Panc1 (cell line): ENCODE results near the gene KRT6A. TPM values are rescaled to one million over a fixed set of nuclear protein-coding genes. Genes with fewer than 3 reads are reported as not detected.
"Not testable (repeated sequence)": the region's sequence is repeated elsewhere in the genome, so short reads cannot be mapped to it uniquely, and the experiment has no call there.

Experiments used
- ATAC-seq: fragments of 200-7000 bp; cut with Tn5 transposase; 2 replicates; pipeline ENCODE4 v1.9.1; 2020; ENCODE audit warnings: mild to moderate bottlenecking, moderate library complexity
- BruUV-seq: library from RNA; stranded (reverse); fragments of 400-500 nt; replicated peaks from 2 replicates; lab custom pipeline; 2021; lab: Mats Ljungman, UMichigan
- CTCF ChIA-PET: fragments of 300-600 bp; sonication (Branson Sonifier 250); formaldehyde crosslinking; loops from one replicate; lab custom pipeline; 2022; ENCODE audit warnings: antibody characterized with exemption; lab: Charles Lee
- POLR2A ChIA-PET: fragments of 300-600 bp; sonication (Branson Sonifier 250); formaldehyde crosslinking; loops from one replicate; lab custom pipeline; 2022; ENCODE audit warnings: antibody characterized with exemption; lab: Charles Lee
- DNase-seq: peaks from one replicate; pipeline ENCODE4 v3.0.0-alpha.2; 2010; ENCODE audit warnings: low read depth, low spot score
- H3K27ac ChIP-seq: 2 replicates; pipeline ENCODE4 v1.5.1; 2011; ENCODE audit warnings: mild to moderate bottlenecking, low read length, inconsistent platforms
- H3K27me3 ChIP-seq: fragments of 200-500 bp; sonication (Bioruptor generic); 2 replicates; pipeline ENCODE4 v1.6.0; 2014; ENCODE audit warnings: low read length, inconsistent platforms; ENCODE audit not compliant: control insufficient read depth, insufficient read depth
- H3K36me3 ChIP-seq: fragments of 200-500 bp; sonication (Bioruptor generic); 2 replicates; pipeline ENCODE4 v1.5.1; 2014; ENCODE audit warnings: inconsistent platforms, mild to moderate bottlenecking, low read length, moderate library complexity; ENCODE audit not compliant: control insufficient read depth, insufficient read depth
- H3K4me1 ChIP-seq: 2 replicates; pipeline ENCODE4 v1.5.1; 2011; ENCODE audit warnings: inconsistent platforms, mild to moderate bottlenecking, low read length, moderate library complexity; ENCODE audit not compliant: control insufficient read depth, insufficient read depth
- H3K4me3 ChIP-seq, 2 experiments: 2 replicates each; pipeline ENCODE4 v1.5.1; 2011 to 2012; ENCODE audit warnings: low read depth in 2 of 2, low read length in 2 of 2, mild to moderate bottlenecking in 2 of 2, inconsistent platforms in 1 of 2, moderate library complexity in 1 of 2
- H3K9me3 ChIP-seq: fragments of 200-500 bp; sonication (Bioruptor generic); 2 replicates; pipeline ENCODE4 v1.5.1; 2014; ENCODE audit warnings: low read depth, mild to moderate bottlenecking, inconsistent platforms, low read length, moderate library complexity; ENCODE audit not compliant: control insufficient read depth, insufficient read depth
- CTCF ChIP-seq: fragments of 450-650 bp; IDR thresholded peaks from 2 replicates; pipeline ENCODE4 v1.5.1; 2017; ENCODE audit warnings: mild to moderate bottlenecking
- POLR2AphosphoS5 ChIP-seq: IDR thresholded peaks from 2 replicates; pipeline ENCODE4 v1.6.1; 2012; ENCODE audit warnings: mild to moderate bottlenecking, low read depth, low read length, moderate library complexity
- REST ChIP-seq, 2 experiments: IDR thresholded peaks; 2 replicates each; pipeline ENCODE4 v1.6.1; 2011 to 2012; ENCODE audit warnings: low read depth in 2 of 2, control low read depth in 1 of 2, low read length in 1 of 2, mild to moderate bottlenecking in 1 of 2, moderate library complexity in 1 of 2; ENCODE audit not compliant: insufficient read depth in 1 of 2
- SIN3A ChIP-seq: IDR thresholded peaks from 2 replicates; pipeline ENCODE4 v1.6.1; 2012; ENCODE audit warnings: low read depth, mild to moderate bottlenecking, low read length, moderate library complexity, borderline replicate concordance; ENCODE audit not compliant: insufficient read depth
- TCF7L2 ChIP-seq: IDR thresholded peaks from 2 replicates; pipeline ENCODE4 v1.6.1; 2011; ENCODE audit warnings: mild to moderate bottlenecking, low read depth, low read length, inconsistent platforms
- in situ Hi-C: cut with HindIII; loops from 2 replicates; pipeline ENCODE4 v1.10.0; 2016; ENCODE audit warnings: low sequenced_read_pairs, low pct_unique_long_range_greater_than_20kb
- intact Hi-C: fragments of 100-400 bp; cut with micrococcal nuclease; formaldehyde crosslinking; loops from one replicate; pipeline ENCODE4 v1.10.0; 2022; ENCODE audit not compliant: unreplicated experiment
- total RNA-seq: library from RNA; stranded (reverse); gene quantifications from one replicate; pipeline ENCODE4 v1.2.1, GENCODE V29; 2021; ENCODE audit not compliant: unreplicated experiment

KRT6A gene
- total RNA-seq, 1 experiment from 2014 or later: not detected

- BruUV-seq: no TSS peak
- CTCF ChIA-PET: no interaction called here
- intact Hi-C loops (no loop called here), in situ Hi-C loops (no loop called here)
- no peak for TF ChIP-seq TCF7L2
- no peak for TF ChIP-seq CTCF
- no peak for TF ChIP-seq REST (IDR thresholded peaks at IDR 0.05; ENCODE audit: insufficient read depth in 1 of 2, low read depth in 2 of 2, low read length in 1 of 2)
- no peak for TF ChIP-seq POLR2AphosphoS5
- no peak for TF ChIP-seq SIN3A
- DNase-seq (no peak), ATAC-seq (no peak)
- peaks cover 9% of the 10 kb centered on the region; the same call in 1 of the 2 replicates for H3K27me3 ChIP-seq
- no peaks in the 10 kb centered on the region for H3K9me3 ChIP-seq
- POLR2A ChIA-PET: no interaction called here
- no peak overlapping the region for H3K27ac ChIP-seq
- no peaks in the 10 kb centered on the region for H3K36me3 ChIP-seq
- no peaks in the 10 kb centered on the region for H3K4me1 ChIP-seq
- H3K4me3 ChIP-seq: no peak overlapping the region
These were observed 1.0 kb upstream of the KRT6A start for GRCh38 chr12:52494100-52494499.

- H3K4me1 ChIP-seq, CTCF ChIA-PET, H3K36me3 ChIP-seq, in situ Hi-C loops, H3K27me3 ChIP-seq, DNase-seq, intact Hi-C loops, H3K4me3 ChIP-seq, POLR2A ChIA-PET, BruUV-seq, H3K27ac ChIP-seq, ATAC-seq, H3K9me3 ChIP-seq: not testable (repeated sequence)
These were observed 652 bp downstream of the KRT6A start for GRCh38 chr12:52492405-52492804.

GRCh38 chr12:52491495-52491894 is 1.6 kb downstream of the KRT6A start:
- ATAC-seq, BruUV-seq, H3K4me1 ChIP-seq, H3K27me3 ChIP-seq, DNase-seq, H3K9me3 ChIP-seq, H3K4me3 ChIP-seq, POLR2A ChIA-PET, H3K27ac ChIP-seq, CTCF ChIA-PET, intact Hi-C loops, in situ Hi-C loops, H3K36me3 ChIP-seq: not testable (repeated sequence)
